ENCODE data around the gene A3GALT2.

A3GALT2 gene

DNA sequence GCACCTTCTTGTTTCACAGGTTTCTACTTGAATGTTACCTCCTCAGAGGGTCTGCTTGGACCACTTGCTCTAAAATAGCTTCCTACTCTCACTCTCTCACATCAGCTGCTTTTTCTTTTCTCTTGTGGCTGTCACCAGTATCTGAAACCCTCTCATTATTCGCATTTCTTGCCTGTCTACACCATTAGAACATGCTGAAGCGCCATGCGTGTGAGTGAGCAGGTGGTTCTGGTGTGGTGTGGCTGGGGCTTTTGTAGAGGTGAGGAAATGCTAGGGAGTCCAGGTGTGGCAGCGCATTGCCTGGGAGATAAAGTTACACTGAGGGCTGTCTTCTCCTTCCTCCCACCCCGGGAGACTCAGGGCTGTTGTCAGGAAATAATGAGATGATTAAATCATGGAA is 60.5 kb downstream of the A3GALT2 start:
- no CpG with 5 or more reads among the region's 5 CpGs for WGBS (ENCODE audit: extremely low coverage, insufficient coverage, low lambda C conversion rate)

DNA sequence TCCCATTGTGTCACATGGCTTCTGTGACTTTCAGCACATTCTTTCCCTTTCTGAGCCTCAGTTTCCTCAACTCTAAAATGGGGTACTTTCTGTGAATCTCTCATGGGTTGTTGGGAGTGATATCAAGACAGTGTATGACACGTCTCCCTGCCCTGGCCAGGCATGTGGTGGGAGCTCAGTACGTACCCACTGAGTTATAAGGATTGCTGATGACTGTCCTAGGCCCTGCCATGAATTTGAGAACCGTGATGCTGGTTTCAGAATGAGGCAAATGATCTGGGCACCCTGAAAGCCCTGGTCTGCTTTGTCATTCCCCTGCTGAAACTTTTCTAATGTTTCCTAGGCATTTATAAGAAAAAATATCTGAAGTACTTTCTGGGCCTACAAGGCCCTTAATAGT is 61.0 kb downstream of the A3GALT2 start:
- Histone ChIP-seq H2BK15ac (replicated peaks; ENCODE audit: low read depth) (no peak overlapping the region), H3K36me3 (ENCODE audit: control insufficient read depth, insufficient read depth, low read length) (peaks cover 1% of the 10 kb centered on the region), H2BK120ac (ENCODE audit: low read depth, low read length) (no peak overlapping the region), H3K79me1 (ENCODE audit: low read length) (peaks cover 36% of the 10 kb centered on the region), H3K4me2 (ENCODE audit: low read length) (no peak overlapping the region), H3K56ac (ENCODE audit: low read length) (no peak overlapping the region), H2AK5ac (ENCODE audit: low read length) (no peak overlapping the region), H3K27ac (ENCODE audit: low read depth, low read length) (no peak overlapping the region), H3K18ac (ENCODE audit: low read length) (no peak overlapping the region), H4K5ac (ENCODE audit: low read length) (no peak overlapping the region), H3K23ac (ENCODE audit: low read length) (no peak overlapping the region), H3K79me2 (ENCODE audit: control insufficient read depth, insufficient read depth, low read length) (peaks cover 34% of the 10 kb centered on the region), H3K9ac (ENCODE audit: low read length) (no peak overlapping the region), H4K8ac (ENCODE audit: low read depth, low read length) (no peak overlapping the region), H3K4me3 (ENCODE audit: low read length) (no peak overlapping the region), H3K4ac (ENCODE audit: low read depth, low read length) (no peak overlapping the region), H3K27me3 (ENCODE audit: insufficient read depth, low read length, poor library complexity) (no peaks in the 10 kb centered on the region), H2BK5ac (ENCODE audit: low read length) (no peak overlapping the region), H3K4me1 (ENCODE audit: control insufficient read depth, low read depth, low read length) (peaks cover 20% of the 10 kb centered on the region)
- no peak for DNase-seq
- no CpG with 5 or more reads among the region's 3 CpGs for WGBS (ENCODE audit: extremely low coverage, insufficient coverage, low lambda C conversion rate)

More for the DNA sequence above, 60.5 kb downstream of the A3GALT2 start:
- no peak for DNase-seq
- H2BK15ac ChIP-seq (replicated peaks; ENCODE audit: low read depth) = no peak overlapping the region
- peaks cover 34% of the 10 kb centered on the region for H3K79me2 ChIP-seq (ENCODE audit: control insufficient read depth, insufficient read depth, low read length)
- H3K36me3 ChIP-seq (ENCODE audit: control insufficient read depth, insufficient read depth, low read length) = peaks cover 1% of the 10 kb centered on the region
- peaks cover 20% of the 10 kb centered on the region for H3K4me1 ChIP-seq (ENCODE audit: control insufficient read depth, low read depth, low read length)
- H3K18ac ChIP-seq (ENCODE audit: low read length) = no peak overlapping the region
- no peak overlapping the region for H3K4me2 ChIP-seq (ENCODE audit: low read length)
- no peak overlapping the region for H4K5ac ChIP-seq (ENCODE audit: low read length)
- H3K9ac ChIP-seq (ENCODE audit: low read length) = no peak overlapping the region
- no peak overlapping the region for H2BK120ac ChIP-seq (ENCODE audit: low read depth, low read length)
- no peak overlapping the region for H2BK5ac ChIP-seq (ENCODE audit: low read length)
- H4K8ac ChIP-seq (ENCODE audit: low read depth, low read length) = no peak overlapping the region
- H3K27ac ChIP-seq (ENCODE audit: low read depth, low read length) = no peak overlapping the region
- H3K4me3 ChIP-seq (ENCODE audit: low read length) = no peak overlapping the region
- H3K4ac ChIP-seq (ENCODE audit: low read depth, low read length) = no peak overlapping the region
- H3K79me1 ChIP-seq (ENCODE audit: low read length) = peaks cover 36% of the 10 kb centered on the region
- H3K56ac ChIP-seq (ENCODE audit: low read length) = no peak overlapping the region
- H2AK5ac ChIP-seq (ENCODE audit: low read length) = no peak overlapping the region
- no peak overlapping the region for H3K23ac ChIP-seq (ENCODE audit: low read length)
- H3K27me3 ChIP-seq (ENCODE audit: insufficient read depth, low read length, poor library complexity) = no peaks in the 10 kb centered on the region

DNA sequence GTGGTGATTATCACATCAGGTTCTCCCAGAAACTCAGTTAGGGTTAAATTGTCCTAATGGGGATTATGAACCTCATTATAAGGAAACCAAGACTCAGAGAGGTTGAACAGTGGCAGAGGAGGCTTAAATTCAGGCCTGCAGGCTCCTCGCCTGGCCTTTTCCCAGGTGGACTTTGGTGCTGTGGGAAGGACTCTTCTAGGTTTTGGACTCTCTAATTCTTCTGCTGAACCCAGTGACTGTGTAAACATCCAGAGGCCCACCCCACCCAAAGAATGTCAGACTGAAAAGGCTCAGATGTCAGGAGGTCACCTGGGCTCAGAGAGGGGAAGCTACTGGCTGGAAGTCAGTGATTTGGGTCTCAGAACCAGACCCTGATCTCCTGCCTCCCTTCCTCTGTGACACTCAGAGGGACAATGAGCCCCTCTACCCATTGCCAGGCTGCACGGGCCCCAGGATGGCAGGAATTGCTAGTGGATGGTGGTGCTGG is 62.1 kb downstream of the A3GALT2 start:
- no peak overlapping the region for H3K4me3 ChIP-seq (ENCODE audit: low read length)
- H2BK15ac ChIP-seq (replicated peaks; ENCODE audit: low read depth) = no peak overlapping the region

DNA sequence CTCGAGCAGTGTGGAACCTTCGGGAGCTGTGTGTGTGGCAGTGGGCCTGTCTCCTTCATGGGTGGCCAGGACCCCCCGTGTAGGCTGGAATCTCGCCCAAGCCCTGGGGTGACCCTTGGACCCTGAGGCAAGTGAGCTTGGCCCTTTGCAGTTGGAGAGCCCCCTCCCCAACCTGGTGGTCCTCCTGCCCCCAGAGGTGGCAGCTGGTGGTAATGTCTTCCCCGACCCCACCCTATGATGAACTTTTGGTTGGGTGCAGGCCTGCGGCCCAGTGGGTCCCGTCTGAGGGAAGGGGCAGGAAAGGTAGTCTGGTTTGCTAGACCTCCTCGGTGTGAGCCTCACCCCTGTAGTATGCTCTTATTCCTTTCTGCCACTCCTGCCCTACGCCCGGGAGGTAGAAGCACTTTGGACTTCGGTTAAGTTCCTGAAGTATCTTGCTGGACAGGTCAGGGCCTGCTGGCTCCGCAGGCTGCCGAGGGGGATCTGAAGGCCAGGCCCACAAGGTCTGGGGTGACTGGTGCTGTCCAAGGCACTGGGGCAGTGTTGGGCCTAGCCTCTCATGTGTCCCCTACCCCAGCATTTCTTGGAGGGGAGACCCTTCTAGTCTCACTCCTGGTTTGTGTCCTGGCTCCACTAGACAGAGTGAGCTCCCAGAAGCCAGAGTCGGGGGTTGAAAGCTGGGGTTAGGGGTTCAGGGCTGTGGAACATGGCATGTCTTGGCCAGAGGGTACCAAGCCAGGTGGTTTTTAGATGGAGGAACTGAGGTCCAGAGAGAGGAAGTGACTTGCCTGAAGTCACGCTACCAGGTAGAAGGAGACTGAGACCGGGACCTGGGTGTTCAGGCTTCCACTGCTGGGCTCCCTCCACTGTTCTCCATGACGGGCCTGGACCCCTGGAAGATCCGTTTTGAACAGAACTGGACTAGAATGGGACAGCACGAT is 62.9 kb downstream of the A3GALT2 start:
- Histone ChIP-seq H3K79me2 (ENCODE audit: control insufficient read depth, insufficient read depth, low read length) (peaks cover 34% of the 10 kb centered on the region), H3K23ac (ENCODE audit: low read length) (peak overlapping the region; percentile 94), H3K9ac (ENCODE audit: low read length) (peak overlapping the region; percentile 87), H3K56ac (ENCODE audit: low read length) (peak overlapping the region; percentile 95), H4K5ac (ENCODE audit: low read length) (no peak overlapping the region), H2AK5ac (ENCODE audit: low read length) (peak overlapping the region; percentile 96), H3K18ac (ENCODE audit: low read length) (peak overlapping the region; percentile 93), H2BK120ac (ENCODE audit: low read depth, low read length) (no peak overlapping the region), H2BK5ac (ENCODE audit: low read length) (no peak overlapping the region), H3K4me2 (ENCODE audit: low read length) (peak overlapping the region; percentile 64), H3K4me1 (ENCODE audit: control insufficient read depth, low read depth, low read length) (peaks cover 20% of the 10 kb centered on the region), H2BK15ac (replicated peaks; ENCODE audit: low read depth) (no peak overlapping the region), H3K4me3 (ENCODE audit: low read length) (no peak overlapping the region), H4K8ac (ENCODE audit: low read depth, low read length) (no peak overlapping the region), H3K79me1 (ENCODE audit: low read length) (peaks cover 33% of the 10 kb centered on the region), H3K27ac (ENCODE audit: low read depth, low read length) (no peak overlapping the region), H3K27me3 (ENCODE audit: insufficient read depth, low read length, poor library complexity) (no peaks in the 10 kb centered on the region), H3K4ac (ENCODE audit: low read depth, low read length) (no peak overlapping the region), H3K36me3 (ENCODE audit: control insufficient read depth, insufficient read depth, low read length) (peaks cover 1% of the 10 kb centered on the region)
- no CpG with 5 or more reads among the region's 19 CpGs for WGBS (ENCODE audit: extremely low coverage, insufficient coverage, low lambda C conversion rate)
- no peak for DNase-seq

More for the DNA sequence above, 62.1 kb downstream of the A3GALT2 start:
- peaks cover 35% of the 10 kb centered on the region for H3K79me1 ChIP-seq (ENCODE audit: low read length)
- no peaks in the 10 kb centered on the region for H3K27me3 ChIP-seq (ENCODE audit: insufficient read depth, low read length, poor library complexity)
- no peak overlapping the region for H2AK5ac ChIP-seq (ENCODE audit: low read length)
- no peak overlapping the region for H4K5ac ChIP-seq (ENCODE audit: low read length)
- H3K4me1 ChIP-seq (ENCODE audit: control insufficient read depth, low read depth, low read length) = peaks cover 20% of the 10 kb centered on the region
- no peak overlapping the region for H2BK5ac ChIP-seq (ENCODE audit: low read length)
- no peak overlapping the region for H3K4me2 ChIP-seq (ENCODE audit: low read length)
- H3K23ac ChIP-seq (ENCODE audit: low read length) = no peak overlapping the region
- H3K18ac ChIP-seq (ENCODE audit: low read length) = no peak overlapping the region
- peak overlapping the region; percentile 45 for H3K56ac ChIP-seq (ENCODE audit: low read length)
- no peak overlapping the region for H4K8ac ChIP-seq (ENCODE audit: low read depth, low read length)
- H3K79me2 ChIP-seq (ENCODE audit: control insufficient read depth, insufficient read depth, low read length) = peaks cover 34% of the 10 kb centered on the region
- H3K27ac ChIP-seq (ENCODE audit: low read depth, low read length) = no peak overlapping the region
- DNase-seq = no peak
- H3K36me3 ChIP-seq (ENCODE audit: control insufficient read depth, insufficient read depth, low read length) = peaks cover 1% of the 10 kb centered on the region
- H3K4ac ChIP-seq (ENCODE audit: low read depth, low read length) = no peak overlapping the region
- H2BK120ac ChIP-seq (ENCODE audit: low read depth, low read length) = no peak overlapping the region
- no CpG with 5 or more reads among the region's 2 CpGs for WGBS (ENCODE audit: extremely low coverage, insufficient coverage, low lambda C conversion rate)
- no peak overlapping the region for H3K9ac ChIP-seq (ENCODE audit: low read length)

DNA sequence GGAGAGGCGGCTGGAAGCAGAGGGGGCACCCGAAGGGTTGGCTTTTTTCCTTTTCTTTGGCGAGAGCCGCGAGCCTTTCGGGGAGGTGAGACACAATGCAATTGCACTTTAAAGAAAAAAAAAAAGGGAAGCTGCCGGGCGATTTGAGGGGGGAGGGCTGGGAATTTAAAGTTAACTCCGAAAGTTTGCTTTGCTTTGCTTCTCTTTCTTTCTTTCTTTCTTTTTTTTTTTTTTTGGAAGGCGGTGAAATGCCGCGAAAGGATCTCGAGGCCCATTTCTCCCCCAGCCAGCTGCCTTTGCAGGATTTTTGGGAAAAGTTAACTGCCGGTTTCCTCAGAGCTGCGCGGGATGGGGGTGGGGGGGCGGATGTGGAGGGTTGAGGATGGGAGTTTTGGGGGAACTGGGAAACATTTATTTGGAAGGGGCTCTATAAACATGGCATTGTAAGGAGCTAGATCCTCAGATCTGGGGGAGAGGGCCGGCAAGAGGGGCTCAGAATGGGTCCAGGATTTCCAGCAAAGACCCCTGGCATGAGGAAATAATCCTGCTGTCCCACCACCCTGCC is 63.6 kb downstream of the A3GALT2 start:
- Histone ChIP-seq H3K79me2 (ENCODE audit: control insufficient read depth, insufficient read depth, low read length) (peaks cover 31% of the 10 kb centered on the region), H2BK5ac (ENCODE audit: low read length) (no peak overlapping the region), H3K27me3 (ENCODE audit: insufficient read depth, low read length, poor library complexity) (no peaks in the 10 kb centered on the region), H3K56ac (ENCODE audit: low read length) (peak overlapping the region; percentile 95), H3K27ac (ENCODE audit: low read depth, low read length) (peak overlapping the region; percentile 56), H2AK5ac (ENCODE audit: low read length) (peak overlapping the region; percentile 96), H3K4me3 (ENCODE audit: low read length) (peak overlapping the region; percentile 86), H3K9ac (ENCODE audit: low read length) (peak overlapping the region; percentile 87), H3K4me1 (ENCODE audit: control insufficient read depth, low read depth, low read length) (peaks cover 20% of the 10 kb centered on the region), H3K79me1 (ENCODE audit: low read length) (peaks cover 28% of the 10 kb centered on the region), H2BK15ac (replicated peaks; ENCODE audit: low read depth) (no peak overlapping the region), H3K36me3 (ENCODE audit: control insufficient read depth, insufficient read depth, low read length) (peaks cover 1% of the 10 kb centered on the region), H4K8ac (ENCODE audit: low read depth, low read length) (no peak overlapping the region), H3K18ac (ENCODE audit: low read length) (peak overlapping the region; percentile 93), H3K4ac (ENCODE audit: low read depth, low read length) (peak overlapping the region; percentile 76), H4K5ac (ENCODE audit: low read length) (no peak overlapping the region), H3K4me2 (ENCODE audit: low read length) (peak overlapping the region; percentile 66), H2BK120ac (ENCODE audit: low read depth, low read length) (no peak overlapping the region), H3K23ac (ENCODE audit: low read length) (peak overlapping the region; percentile 94)
- no CpG with 5 or more reads among the region's 18 CpGs for WGBS (ENCODE audit: extremely low coverage, insufficient coverage, low lambda C conversion rate)
- no peak for DNase-seq
